Measurements from ENCODE around the gene LNX1.
A peak's percentile ranks its signal among the peaks of the same experiment; 100 is the strongest.

Gene LNX1

GRCh38 chr4:53571936-53572599 is 19.2 kb downstream of the LNX1 start:
- DNase-seq (ENCODE audit: low spot score): no peak

GRCh38 chr4:53563824-53564223 is 27.5 kb downstream of the LNX1 start:
- DNase-seq (ENCODE audit: low spot score): peak; percentile 43

GRCh38 chr4:53562409-53562808 is 28.9 kb downstream of the LNX1 start:
- DNase-seq (ENCODE audit: low spot score): no peak

- no peak for DNase-seq (ENCODE audit: low spot score)
Measured at GRCh38 chr4:53559021-53559620, 32.2 kb downstream of the LNX1 start.

GRCh38 chr4:53558065-53558801 is 33.1 kb downstream of the LNX1 start:
- DNase-seq (ENCODE audit: low spot score): peak; percentile 86

- peak; percentile 27 for DNase-seq (ENCODE audit: low spot score)
Measured at GRCh38 chr4:53557669-53558064, 33.6 kb downstream of the LNX1 start.

- no peak for DNase-seq (ENCODE audit: low spot score)
Measured at GRCh38 chr4:53556651-53557050, 34.6 kb downstream of the LNX1 start.

- DNase-seq (ENCODE audit: low spot score): no peak
Measured at GRCh38 chr4:53553486-53554210, 37.6 kb downstream of the LNX1 start.

GRCh38 chr4:53552711-53553110 is 38.6 kb downstream of the LNX1 start:
- DNase-seq (ENCODE audit: low spot score): no peak

GRCh38 chr4:53551958-53552357 is 39.3 kb downstream of the LNX1 start:
- DNase-seq (ENCODE audit: low spot score): peak; percentile 46

- no peak for DNase-seq (ENCODE audit: low spot score)
Measured at GRCh38 chr4:53551281-53551864, 39.9 kb downstream of the LNX1 start.

GRCh38 chr4:53548662-53549061 is 42.6 kb downstream of the LNX1 start:
- DNase-seq (ENCODE audit: low spot score): no peak

GRCh38 chr4:53547983-53548382 is 43.3 kb downstream of the LNX1 start:
- peak; percentile 21 for DNase-seq (ENCODE audit: low spot score)

- no peak for DNase-seq (ENCODE audit: low spot score)
Measured at GRCh38 chr4:53545942-53546581, 45.2 kb downstream of the LNX1 start.

- no peak for DNase-seq (ENCODE audit: low spot score)
Measured at GRCh38 chr4:53545273-53545672, 46.0 kb downstream of the LNX1 start.

GRCh38 chr4:53543561-53543960 is 47.7 kb downstream of the LNX1 start:
- DNase-seq (ENCODE audit: low spot score): no peak

- peak; percentile 49 for DNase-seq (ENCODE audit: low spot score)
Measured at GRCh38 chr4:53541577-53542206, 49.6 kb downstream of the LNX1 start.

GRCh38 chr4:53538756-53539155 is 52.5 kb downstream of the LNX1 start:
- no peak for DNase-seq (ENCODE audit: low spot score)

GRCh38 chr4:53537606-53538005 is 53.7 kb downstream of the LNX1 start:
- DNase-seq (ENCODE audit: low spot score): no peak

GRCh38 chr4:53536328-53536727 is 55.0 kb downstream of the LNX1 start:
- DNase-seq (ENCODE audit: low spot score): no peak

GRCh38 chr4:53535567-53535966 is 55.7 kb downstream of the LNX1 start:
- DNase-seq (ENCODE audit: low spot score): no peak

All from AG20443 (cell line).